G401 (cell line): ENCODE data around the gene GPR148. TPM values are rescaled to one million over a fixed set of nuclear protein-coding genes. Genes with fewer than 3 reads are reported as not detected.
A peak's percentile ranks its signal among the peaks of the same experiment; 100 is the strongest.

ENCODE experiments used
- DNase-seq: peaks from one replicate; pipeline ENCODE4 v3.0.0-alpha.2; 2015; ENCODE audit warnings: low spot score
- in situ Hi-C: cut with HindIII; loops from 2 replicates; pipeline ENCODE4 v1.10.0; 2016; ENCODE audit warnings: low sequenced_read_pairs, mixed read lengths
- total RNA-seq: library from RNA; depleted of rRNA; stranded (reverse); fragments of >200 nt; shearing (Covaris generic); gene quantifications from 2 replicates; pipeline ENCODE4 v1.2.3, GENCODE V29; 2014; rRNA removed

GPR148 gene
- total RNA-seq, 1 experiment from 2014 or later: not detected

DNA sequence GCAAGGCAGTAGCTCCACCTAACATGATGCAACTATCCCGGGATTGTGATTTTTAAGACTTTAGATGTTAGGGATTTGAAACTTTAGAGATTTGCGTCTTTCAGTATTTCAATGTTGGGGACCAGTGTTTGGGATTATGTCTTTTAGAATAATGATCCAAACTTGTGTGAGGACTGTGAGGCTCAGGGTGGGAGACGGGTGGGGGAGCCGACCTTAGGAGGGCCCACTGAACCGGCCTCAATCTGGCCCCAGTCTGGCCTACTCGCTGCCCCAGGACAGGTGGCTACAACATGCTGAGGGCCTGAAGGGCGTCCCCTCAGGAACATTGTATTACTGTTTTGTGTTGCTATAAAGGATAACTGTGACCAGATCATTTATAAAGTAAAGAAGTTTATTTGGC lies 37.2 kb downstream of the GPR148 start:
- DNase-seq: no peak
- in situ Hi-C loops: no loop called here

DNA sequence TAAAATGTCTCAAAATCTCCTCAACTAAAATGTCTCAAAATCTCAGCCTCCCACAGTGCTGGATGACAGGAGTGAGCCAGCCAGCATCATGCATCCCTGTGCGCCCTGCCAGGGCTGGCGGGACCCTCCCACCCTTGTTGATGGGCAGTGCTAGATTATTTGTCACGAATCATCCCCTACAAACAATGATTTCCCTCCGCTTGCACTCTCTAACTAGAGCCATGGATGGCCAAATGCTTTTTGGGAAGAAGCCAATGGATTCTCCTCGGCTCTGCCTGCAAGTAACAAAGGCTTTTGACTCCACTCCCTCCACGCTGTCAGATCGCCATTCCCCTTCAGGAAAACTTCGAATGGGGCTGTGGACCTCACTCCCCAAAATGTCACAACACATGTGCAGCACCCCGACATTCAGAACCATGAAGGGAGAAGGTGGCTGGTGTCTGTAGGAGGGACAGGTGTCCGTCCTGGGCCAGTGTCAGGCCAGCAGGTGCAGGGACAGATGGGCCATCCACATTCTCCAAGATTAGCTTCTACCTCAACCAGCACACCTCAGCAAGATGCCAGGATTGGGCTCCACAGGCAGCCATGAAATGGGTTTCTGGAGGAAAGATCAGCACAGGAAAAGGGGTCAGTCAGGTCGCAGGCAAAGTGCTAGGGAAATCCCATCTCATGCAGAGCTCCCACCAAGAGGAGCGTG lies 38.0 kb downstream of the GPR148 start:
- DNase-seq: peak; percentile 96
- in situ Hi-C loops: no loop called here

DNA sequence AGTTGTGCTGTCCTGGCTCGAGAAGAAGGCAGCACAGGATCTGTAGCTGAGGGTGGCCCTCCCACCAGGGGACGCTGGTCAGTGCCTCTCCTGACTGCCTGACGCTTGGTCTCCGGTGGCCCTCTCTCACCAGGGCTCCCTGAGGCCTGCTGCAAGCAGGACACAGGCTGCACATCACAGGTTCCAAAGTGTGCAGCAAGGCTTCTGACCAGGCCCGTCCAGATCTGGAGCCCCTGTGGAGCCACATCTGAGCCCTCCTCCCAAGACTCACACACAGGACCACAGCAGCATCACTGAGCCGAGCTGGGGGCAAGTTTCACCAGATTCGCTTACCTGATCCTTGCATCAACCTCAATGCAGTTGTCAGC lies 38.5 kb downstream of the GPR148 start:
- DNase-seq: no peak
- in situ Hi-C loops: no loop called here

DNA sequence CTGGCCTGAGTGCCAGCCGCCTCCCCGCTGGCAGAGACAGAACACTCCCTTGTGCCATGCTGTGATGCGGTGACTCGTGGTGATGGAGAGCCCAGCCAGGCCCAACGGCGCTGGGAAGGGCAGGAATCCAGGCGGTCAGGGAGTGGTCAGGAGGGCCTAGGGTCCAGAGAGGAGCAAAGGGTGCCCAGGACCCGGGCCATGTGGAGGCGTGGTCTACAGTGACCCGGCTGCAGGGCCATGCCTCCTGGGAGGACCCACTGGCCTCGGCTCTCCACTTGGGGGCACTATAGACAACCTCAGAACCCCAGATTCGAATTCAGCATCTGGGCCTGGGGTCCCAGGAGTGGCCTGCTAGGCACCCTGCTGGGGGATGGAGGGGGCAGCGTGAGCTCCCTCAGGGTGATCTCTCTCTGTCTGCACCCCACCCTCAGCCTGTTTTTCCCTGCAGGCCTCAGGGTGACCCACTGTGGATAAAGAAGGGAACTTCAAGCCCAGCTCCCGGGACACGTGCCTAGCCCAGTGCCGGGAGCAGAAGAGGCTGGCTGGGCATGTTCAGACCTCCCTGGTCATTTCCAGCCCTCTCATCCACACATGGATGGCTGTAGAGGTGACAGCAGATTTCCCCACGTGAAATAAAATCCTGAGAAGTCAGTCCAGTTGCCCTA lies 39.5 kb downstream of the GPR148 start:
- in situ Hi-C loops: no loop called here
- peak; percentile 38 for DNase-seq

DNA sequence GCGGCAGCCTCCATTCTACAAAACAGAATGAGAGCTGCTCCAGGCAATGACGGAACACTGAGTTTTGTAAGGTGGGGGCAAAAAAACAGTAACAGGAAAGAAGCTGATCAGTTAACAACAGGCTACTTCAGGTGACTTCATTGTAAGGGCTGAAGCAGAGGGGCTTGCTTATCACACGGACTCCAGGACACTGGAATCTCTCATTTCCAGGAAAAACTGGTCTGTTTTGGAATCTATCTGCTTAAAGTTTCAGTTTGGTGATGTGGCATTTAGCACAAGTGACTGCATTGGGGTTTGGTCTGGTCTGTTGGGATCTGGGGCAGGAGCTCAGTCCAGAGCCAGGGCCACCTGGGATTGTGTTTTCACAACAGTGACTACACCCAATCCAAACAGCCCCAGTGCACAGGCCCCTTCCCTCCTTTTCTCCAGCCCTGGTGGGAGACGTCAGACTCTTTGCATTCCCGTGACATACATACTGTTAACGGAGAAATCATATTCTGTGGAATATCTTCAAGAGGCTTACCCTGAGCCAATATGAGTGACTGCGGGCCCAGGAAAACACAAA lies 40.6 kb downstream of the GPR148 start:
- in situ Hi-C loops: no loop called here
- DNase-seq: no peak

DNA sequence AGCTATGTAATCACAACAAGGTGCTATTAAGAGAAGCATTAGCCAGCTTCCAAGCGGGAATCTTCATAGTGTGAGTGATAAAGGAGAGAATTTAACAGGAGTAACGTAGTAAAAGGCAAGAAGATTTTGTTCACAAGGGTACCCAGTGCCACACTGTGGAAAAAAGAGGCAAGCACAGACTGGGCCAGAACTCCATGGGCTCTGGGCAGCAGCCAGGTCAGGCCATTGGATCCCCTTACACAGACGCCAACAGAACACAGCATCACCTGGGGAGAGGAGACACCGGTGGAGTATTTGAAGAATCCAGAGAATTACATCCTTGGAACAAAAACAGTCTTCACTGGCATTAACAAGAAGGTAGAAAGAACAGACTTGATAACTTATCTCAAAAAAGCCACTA lies 47.7 kb downstream of the GPR148 start:
- in situ Hi-C loops: no loop called here
- DNase-seq: peak; percentile 89

DNA sequence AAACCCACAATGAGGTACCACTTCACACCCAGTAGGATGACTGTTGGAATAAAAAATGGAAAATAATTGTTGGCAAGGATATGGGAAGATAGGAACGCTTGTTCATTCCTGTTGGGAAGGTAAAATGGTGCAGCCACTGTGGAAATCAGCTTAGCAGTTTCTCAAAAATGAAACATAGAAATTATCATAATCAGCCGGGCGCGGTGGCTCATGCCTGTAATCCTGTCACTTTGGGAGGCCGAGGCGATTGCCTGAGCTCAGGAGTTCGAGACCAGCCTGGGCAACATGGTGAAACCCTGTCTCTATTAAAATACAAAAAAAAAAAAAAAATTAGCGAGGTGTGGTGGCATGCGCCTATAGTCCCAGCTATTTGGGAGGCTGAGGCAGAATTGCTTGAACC lies 49.9 kb downstream of the GPR148 start:
- in situ Hi-C loops: no loop called here
- DNase-seq: no peak

Other genes with a start within 250 kb of the GPR148 start
- under 0.01 TPM in 1 of 2 replicates, not detected in the other for gene POTEI, start 219.7 kb upstream of the GPR148 start, total RNA-seq
- not detected in 2 replicates for gene CFC1B, start 207.8 kb upstream of the GPR148 start, total RNA-seq
- not detected in 2 replicates for gene CFC1, start 129.5 kb upstream of the GPR148 start, total RNA-seq
- not detected in 2 replicates for gene POTEJ, start 117.6 kb upstream of the GPR148 start, total RNA-seq
- not detected in 2 replicates for gene AMER3, start 26.5 kb downstream of the GPR148 start, total RNA-seq
- gene ARHGEF4, start 107.8 kb downstream of the GPR148 start, total RNA-seq: 0.10 TPM in 1 of 2 replicates, not detected in the other